ENCODE measurements around the gene KCNE4.

Gene KCNE4

DNA sequence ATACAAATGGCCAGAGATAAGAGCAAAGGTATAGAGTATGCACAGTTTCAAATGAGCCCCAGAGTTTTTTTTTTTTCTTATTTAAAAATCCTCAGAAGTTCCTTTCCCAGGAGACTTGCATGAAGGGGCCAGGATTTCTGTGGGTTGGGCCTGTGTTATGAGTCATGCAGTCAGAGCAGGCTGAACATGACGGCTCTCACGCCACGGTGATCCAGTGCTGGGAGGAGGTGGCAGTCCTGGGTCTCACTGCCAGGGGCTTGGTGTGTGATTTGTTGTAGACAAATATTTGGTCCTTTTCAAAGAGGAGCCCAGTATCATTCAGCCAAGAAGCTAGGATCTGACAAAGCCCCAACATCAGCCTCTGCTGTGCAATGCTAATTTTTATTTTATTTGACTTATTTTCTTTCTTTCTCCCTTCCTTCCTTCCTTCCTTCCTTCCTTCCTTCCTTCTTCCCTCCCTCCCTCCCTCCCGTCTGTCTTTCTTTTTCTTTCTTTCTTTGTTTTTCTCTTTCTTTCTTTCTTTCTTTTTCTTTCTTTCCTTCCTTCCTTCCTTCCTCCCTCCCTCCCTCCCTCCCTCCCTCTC, 10.4 kb upstream of the KCNE4 start:
- DNase-seq (ENCODE audit: low read depth): no peak

DNA sequence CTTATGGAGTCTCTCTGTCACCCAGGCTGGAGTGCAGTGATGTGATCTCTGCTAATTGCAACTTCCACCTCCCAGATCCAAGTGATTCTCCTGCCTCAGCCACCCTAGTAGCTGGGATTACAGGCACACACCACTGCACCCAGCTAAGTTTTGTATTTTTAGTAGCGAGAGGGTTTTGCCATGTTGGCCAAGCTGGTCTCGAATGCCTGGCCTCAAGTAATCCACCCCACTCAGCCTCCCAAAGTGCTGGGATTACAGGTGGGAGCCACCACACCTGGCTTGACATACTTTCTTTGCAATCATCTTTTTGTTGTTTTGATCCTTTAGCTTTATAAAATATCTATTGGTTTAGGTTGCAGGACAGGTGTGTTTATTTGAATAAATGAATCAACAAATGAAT, 9.7 kb upstream of the KCNE4 start:
- DNase-seq (ENCODE audit: low read depth): no peak

DNA sequence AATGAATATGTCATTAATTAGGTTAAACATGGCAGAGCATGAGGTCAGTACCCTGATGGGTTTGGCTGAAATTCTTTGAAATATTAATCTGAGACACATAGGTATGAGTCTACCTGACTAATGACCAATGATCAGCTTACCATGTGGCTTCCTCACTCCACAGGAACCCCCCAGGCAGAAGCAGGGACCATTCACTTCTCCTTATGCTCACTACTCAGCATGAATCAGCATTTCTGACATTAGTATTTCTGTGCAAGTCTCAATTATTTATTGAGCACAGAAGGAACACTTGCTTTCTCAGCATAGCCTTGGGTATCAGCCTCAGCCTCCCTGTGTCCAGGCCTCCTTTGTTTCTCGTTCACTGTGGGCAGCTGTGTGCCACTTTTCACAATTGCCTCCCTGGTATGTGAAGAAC, 9.3 kb upstream of the KCNE4 start:
- no peak for DNase-seq (ENCODE audit: low read depth)

DNA sequence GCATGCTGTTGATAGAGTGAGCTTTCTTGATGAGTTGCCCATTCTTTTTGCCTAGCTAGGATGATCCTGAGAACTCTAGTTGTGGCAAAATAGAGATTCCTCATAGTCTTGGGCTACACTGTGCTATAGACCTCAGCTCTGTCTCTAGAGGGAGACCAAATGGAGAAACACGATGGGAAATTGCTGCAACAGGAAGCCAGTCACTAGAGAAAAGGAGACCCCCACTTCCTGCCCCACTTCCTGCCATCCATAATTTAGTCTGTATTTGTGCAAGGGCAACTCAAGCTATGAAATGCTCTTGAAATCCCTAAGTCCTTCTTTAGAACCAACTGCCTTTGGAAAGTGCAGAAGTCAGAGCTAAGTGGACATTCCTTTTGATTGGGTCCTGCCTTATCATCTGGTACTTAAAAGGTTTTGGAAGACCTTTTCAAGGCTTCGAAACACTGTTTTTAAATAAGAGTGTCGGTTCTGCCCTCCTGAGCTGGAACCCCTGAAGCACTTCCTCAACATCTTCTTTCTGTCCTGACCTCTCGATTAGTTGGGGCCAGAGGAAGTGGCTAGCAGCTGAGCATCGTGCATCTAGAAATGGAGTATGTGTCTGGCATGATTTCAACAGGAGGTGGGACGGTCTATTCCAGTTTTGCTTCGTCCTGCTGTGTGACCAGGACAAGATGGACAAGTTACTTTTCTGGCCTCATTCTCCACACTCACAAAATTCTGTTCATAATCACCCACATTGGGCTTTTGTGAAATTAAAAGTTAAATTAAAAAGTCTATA, 8.6 kb upstream of the KCNE4 start:
- no peak for DNase-seq (ENCODE audit: low read depth)

DNA sequence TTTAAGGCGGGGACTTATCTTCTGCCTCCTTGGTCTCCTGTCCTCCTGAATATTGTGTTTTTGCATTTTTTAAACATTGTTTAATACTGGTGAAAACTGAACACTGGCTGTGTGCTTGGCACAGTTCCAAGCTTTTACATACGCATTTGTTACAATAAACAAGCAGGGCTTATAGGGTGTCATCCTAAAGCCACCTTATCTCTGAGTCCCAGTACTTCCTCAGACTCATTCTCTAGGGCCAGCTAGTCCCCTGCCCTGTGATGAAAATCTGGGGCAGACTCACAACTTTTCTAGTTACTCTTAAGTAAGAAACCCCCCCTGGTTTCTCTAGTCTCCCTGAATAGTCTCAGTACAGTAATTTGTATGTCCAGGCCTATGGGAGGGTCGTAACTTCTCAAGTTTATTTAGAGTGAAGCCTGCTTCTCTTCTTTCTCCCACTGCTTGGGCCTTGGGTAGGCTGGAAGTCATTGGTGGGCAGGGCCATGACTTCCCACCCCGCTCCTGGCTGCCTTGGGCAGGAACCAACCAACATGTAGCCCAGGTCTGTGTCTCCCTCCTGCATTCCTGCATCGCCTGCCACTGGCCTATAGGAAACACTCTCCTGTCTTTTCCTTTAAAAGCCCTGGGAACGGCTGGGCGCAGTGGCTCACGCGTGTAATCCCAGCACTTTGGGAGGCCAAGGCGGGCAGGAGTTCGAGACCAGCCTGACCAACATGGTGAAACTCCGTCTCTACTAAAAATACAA, 7.7 kb upstream of the KCNE4 start:
- DNase-seq (ENCODE audit: low read depth): no peak

DNA sequence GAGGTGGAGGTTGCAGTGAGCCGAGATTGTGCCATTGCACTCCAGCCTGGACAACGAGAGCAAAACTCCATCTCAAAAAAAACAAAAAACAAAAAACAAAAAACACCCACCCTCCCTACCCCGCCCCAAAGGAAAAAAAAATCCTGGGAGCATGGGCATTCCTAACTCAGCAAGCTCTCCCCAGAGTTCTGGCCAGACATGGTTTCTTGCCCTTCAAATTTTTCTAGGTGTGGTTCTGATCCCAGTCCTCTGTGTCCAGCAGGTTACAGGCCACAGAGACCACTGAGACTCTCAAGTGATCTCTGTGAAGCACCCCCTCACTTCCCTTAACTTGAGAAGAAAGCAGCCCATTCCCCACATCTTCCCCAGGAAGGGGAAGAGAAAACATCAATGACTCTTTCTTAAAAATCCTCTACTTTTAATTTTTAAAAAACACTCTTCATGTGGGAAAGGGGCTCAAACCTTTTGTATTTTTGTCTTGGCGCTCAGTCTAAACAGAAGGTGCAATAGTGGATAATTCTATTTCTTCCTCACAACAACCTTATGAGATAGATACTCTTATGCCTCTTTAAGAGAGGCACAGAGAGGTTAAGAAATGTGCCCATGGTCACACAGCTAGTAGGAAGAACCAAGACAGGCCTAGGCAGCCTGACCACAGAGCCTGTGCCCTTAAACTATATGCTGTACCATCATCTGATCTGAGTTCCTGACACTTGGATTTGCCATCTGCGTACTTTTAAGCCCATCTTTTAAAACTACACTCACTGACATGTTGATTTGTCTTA, 6.9 kb upstream of the KCNE4 start:
- DNase-seq (ENCODE audit: low read depth): no peak

DNA sequence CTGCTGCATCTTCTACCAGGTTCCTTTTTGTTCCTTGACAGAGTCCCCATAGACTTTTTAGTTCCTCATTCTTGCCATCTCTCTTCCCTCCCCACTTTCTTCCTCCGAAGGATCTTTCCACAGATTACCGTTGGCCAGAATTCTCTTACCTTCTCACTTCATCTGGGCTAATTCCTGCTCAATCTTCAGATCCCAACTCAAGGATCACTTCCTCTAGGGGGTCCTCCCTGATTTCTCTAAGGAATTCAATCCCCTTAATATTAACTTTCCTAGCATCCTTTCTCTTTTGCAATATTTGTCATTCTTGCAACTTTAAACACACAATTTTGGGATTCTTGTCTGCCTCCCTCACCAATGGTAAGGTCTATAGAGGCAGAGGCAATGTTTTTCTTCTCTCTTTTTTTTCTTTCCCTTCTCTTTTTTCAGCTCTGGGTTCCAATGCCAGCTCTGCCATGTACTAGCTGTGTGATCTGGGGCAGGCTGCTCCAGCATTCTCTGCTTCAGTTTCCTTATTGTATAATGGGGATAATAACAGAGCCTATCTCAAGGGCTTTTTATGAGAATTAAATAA, 5.4 kb upstream of the KCNE4 start:
- DNase-seq (ENCODE audit: low read depth): no peak

DNA sequence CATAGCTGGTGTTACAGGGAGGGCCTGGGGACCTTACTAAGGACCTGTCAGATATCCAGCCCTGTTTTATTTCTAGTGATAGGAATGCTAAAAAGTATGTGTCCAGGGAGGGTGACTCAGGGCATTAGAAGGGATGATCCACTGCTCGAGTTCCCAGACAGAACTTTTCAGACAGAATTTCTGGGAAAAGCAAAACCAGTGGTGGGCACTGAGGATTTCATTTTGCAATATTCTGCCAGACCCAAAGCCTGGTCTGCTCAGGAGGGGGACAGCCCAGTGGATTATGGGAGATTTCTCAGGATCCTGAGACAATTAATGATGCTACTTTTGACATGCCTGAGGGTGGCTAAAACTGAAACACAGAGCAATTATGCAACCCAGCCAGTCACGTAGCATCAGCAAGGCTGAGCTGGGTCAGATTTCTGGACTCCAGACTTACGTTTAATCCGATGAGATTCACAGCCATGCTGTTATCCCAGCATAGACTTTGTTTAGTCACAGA, 4.7 kb upstream of the KCNE4 start:
- DNase-seq (ENCODE audit: low read depth): no peak

DNA sequence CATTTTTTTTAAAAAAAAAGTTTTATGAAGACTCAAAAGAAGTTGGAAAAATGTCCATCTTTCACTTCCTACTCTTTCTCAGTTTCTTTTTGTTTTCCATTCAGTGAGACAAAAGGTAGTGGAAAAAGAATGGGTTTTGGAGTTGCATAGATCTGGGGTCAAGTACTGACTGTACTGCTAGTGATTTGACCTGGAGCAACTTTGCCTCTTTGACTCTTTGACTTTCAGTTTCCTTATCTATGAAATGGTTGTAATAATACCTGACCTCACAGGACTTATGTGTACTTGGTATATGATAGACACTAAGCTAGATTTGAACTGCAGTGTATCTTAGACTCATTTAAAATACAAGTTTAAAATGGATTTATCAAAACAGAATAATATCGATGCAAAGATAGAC, 3.5 kb upstream of the KCNE4 start:
- DNase-seq (ENCODE audit: low read depth): no peak

DNA sequence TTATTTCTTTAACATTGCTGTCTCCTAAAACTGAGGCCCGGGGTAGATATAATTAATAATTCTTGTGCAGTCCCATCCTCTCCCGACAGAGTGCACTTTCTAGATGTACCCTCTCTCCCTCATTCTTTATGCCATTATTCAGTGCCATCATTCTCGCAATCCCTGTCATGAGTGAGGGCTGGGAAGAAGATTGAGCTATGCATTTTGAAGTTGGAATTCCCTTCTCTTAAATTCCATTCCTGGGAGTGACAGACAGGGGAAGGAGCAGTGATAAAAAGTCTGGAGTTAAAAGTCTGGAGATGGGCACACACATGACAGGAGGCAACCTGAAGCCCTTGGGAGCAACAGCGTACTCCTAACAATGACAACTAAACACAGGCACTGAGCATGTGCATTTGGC, 2.6 kb upstream of the KCNE4 start:
- no peak for DNase-seq (ENCODE audit: low read depth)

DNA sequence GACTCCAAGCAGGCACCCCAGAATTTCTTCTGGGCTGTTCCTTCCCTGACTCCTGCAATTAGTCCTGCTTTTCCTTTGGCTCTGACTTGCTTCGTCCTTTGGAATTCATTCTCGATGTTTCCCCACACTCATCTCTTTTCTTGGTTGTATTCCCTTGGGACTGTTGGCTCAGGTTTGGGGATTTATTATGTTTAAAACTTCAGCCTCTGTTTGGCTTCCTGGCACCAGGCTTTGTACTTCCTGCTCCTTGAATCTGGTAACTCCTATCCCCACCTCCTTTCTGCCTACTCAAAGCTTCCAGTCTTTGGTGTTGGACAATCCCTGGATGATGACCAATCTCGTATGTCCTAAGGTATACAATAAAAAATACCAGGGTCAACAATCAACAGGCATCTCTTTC, 1.8 kb upstream of the KCNE4 start:
- DNase-seq (ENCODE audit: low read depth): no peak

DNA sequence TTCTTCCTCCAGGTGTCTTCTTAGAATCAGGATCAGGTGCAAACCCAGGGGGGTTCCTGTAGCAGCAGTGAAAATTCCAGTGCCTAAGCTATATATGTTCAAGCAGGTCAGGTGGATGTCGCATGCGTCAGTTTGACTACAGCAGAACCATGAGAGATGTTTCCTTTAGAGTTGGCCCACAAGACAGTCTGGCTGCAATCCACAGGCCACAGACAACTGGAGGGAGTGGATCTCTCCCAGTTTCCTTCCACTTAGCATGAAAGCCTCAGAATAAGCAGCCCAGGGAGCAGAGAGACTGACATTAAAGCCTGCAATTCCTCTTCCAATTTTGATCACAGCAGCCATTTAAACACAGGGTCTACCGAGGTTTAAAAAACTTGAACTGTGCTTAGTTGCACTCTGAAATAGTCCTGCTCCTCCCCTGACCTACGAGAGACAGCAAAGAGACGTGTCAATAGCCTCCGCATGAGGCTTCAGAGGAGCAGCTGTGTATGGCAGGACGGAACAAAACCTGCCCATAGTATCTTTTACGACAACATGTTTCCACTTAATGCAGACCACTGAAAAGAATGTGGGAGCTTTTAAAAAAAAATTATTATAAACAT, 988 bp upstream of the KCNE4 start:
- no peak for DNase-seq (ENCODE audit: low read depth)

DNA sequence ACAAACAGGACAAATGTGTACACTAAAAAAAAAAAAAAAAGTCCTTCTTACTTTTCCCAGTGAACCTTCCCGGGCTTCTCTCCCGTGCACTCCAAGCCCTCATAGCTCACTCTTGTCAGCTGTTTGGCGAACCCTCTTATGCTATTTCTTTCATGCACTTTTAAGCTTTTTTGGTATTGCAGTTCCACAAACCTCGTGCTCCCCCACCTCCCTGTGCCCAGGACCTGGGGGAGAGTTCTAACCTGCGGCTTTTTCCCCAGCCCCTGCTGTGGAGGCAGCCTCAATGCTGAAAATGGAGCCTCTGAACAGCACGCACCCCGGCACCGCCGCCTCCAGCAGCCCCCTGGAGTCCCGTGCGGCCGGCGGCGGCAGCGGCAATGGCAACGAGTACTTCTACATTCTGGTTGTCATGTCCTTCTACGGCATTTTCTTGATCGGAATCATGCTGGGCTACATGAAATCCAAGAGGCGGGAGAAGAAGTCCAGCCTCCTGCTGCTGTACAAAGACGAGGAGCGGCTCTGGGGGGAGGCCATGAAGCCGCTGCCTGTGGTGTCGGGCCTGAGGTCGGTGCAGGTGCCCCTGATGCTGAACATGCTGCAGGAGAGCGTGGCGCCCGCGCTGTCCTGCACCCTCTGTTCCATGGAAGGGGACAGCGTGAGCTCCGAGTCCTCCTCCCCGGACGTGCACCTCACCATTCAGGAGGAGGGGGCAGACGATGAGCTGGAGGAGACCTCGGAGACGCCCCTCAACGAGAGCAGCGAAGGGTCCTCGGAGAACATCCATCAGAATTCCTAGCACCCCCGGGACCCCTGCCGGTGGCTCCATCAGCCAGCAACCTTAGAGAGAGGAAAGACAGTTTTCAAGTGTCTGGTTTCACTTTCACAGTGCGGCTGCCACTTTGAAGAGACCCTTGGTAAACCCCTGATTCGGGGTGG, 826 bp downstream of the KCNE4 start:
- DNase-seq (ENCODE audit: low read depth): no peak

DNA sequence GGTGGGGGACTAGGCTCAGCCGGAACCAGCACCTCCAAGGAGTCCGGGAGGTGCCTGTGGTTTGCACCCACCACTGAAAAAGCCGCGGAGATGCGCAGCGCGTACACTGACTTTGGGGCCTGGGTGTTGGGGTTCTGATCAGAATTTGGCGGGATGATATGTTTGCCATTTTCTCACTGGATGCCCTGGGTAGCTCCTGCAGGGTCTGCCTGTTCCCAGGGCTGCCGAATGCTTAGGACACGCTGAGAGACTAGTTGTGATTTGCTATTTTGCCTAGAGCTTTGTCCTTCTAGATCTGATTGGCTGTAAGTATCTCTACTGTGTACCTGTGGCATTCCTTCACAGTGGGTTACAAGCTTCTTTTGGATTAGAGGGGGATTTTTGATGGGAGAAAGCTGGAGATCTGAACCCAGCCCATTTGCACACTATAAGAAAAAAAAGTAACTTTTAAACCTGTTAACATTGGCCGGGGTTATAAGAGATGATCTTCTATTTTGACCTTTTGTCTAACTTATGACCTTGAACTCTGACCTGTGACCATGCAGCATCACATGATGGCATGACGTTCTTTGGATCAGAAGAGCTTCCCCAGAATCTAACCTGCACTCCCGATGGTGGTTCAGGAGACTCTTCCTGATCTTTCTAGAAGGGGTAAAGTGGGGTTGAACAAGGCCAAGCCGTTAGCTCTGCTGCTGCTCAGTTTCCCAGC, 1.6 kb downstream of the KCNE4 start:
- no peak for DNase-seq (ENCODE audit: low read depth)

DNA sequence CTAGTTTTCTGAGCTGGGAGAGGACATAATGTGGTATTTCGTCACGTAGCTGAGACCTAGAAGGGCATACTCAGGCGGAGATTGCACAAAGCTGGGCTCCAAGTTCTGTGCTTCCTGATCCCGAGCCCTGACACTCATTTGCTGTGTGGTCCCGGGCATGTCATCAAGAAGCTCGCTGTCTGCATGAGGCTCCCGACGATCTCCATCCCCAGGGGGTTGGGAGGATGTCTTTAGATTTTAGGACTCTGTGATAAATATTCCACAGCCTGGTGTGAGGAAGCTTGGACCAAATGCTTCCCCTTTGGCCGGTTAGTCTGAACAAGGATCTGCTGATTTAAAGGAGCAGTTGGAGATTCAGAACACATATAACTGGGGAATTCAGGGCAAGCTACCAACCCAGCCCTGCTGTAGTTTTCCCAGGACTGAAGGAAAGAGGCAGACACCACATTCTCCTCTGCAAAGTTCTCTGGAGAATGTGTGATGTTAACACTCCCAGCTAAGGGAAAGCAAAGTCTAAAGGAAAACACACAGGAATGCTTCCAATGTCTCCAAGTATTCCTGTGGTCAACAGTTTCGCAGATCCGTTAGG, 2.3 kb downstream of the KCNE4 start:
- DNase-seq (ENCODE audit: low read depth): no peak

DNA sequence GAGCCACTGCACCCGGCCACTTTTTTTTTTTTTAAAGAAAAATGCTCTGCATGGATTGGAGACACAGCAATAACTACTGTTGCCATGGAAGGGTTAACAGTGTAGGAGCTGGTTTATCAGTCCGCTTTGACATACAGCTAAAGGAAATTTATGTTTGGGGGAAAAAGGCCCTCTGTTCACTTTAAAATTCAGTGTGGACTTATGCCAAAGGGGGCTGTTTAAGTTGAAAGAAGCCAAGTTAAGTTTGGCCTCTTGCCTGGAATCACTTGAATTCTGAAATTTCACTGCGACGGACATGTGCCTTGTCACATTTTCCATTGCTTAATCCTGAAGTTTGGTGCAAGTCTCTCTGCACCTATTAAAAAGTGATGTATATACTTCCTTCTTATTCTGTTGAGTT, 3.1 kb downstream of the KCNE4 start:
- DNase-seq (ENCODE audit: low read depth): no peak

DNA sequence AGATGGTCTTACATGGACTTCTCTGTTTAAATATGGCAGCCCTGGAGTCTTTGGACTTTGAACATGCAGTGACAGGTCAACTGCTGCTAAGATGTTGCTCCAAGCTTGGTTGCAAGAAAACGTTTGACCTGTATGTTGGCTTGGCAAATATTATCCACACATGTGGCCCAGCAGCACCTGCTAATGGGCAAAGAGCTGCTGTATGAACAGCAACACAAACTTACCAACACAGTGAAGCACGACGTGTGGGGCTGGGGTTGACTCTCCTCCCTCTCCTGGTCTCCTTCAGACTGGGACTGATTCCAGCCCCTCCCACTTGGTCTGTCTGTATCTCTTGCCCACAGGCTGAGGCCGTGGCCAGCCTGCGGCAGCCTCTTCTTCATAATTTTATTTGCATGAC, 3.8 kb downstream of the KCNE4 start:
- DNase-seq (ENCODE audit: low read depth): no peak

DNA sequence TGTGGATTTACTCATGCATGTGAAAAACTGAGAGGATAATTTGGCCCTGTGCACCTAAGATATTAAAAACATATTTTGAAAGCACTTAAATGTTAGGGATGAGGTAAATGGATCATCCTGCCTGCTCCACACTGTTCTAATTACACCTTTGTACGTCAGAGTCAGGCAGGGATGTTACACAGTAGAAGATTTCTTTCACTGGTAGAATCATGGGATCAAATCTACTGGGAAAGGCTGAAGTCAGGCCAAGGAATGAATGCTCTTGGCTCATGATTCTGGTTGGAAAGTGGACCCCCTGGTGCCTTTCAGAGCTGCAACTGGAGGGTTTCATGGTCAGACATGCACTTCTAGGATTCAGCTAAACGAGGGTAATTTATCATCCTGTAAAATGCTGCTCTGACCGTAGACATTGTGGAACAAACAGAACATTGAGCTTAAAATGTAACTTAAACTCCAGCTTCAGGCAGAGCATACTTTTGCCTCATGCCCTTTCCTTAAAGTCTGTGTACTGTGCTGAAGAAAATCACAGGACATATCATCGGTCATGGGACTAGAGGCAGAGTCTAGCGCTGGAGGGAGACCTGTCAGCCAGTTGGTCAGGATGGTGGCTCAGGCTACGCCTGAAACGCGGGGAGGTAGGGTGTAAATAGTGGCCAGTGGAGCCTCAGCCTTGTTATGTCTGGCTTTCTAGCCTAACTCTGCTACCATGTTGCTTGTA, 4.9 kb downstream of the KCNE4 start:
- DNase-seq (ENCODE audit: low read depth): no peak

DNA sequence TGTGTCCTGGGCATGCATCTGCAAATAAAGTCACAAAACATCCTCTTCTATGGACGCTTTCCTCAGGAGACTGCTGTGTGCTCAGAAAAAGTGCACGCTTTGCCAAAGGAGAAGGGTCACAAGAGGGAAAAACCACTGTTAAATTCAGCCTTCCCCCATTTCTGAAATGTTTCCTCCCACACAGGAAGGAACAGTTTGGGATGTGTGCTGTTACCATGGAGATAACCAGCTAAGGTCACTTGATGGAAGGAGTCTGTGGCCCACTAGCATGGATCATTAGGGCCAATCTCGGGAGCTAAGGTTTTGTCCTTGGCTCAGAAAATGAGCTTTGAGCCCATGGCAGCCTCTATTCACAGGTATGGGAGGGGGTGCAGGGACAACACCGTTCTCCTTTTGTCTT, 5.6 kb downstream of the KCNE4 start:
- no peak for DNase-seq (ENCODE audit: low read depth)
